ENCODE results near the gene OR5AN1. TPM values are rescaled to one million over a fixed set of nuclear protein-coding genes. Genes with fewer than 3 reads are reported as not detected.

OR5AN1 gene
- total and polyA plus RNA-seq, 5 donors, result not detected

GRCh38 chr11:59380263-59381059 is 21.8 kb downstream of the OR5AN1 start:
- H3K4me1 ChIP-seq (ENCODE audit: control insufficient read depth, insufficient read depth, low read length), result no peaks in the 10 kb centered on the region
- intact Hi-C loops (cut with DNase I), result no loop called here
- ATAC-seq, result no peak

GRCh38 chr11:59394186-59394585 is 35.5 kb downstream of the OR5AN1 start:
- Histone ChIP-seq H3K4me1 (ENCODE audit: control insufficient read depth, insufficient read depth, low read length) (no peaks in the 10 kb centered on the region), H3K27ac (ENCODE audit: low read length) (no peak overlapping the region), H3K4me3 (ENCODE audit: low read length) (no peak overlapping the region), H3K27me3 (ENCODE audit: control insufficient read depth, insufficient read depth) (no peaks in the 10 kb centered on the region), H3K9me3 (ENCODE audit: control insufficient read depth, low read length) (no peaks in the 10 kb centered on the region)
- no peak for DNase-seq
- intact Hi-C loops (cut with DNase I), result no loop called here
- ATAC-seq, result no peak

More at GRCh38 chr11:59380263-59381059, 21.8 kb downstream of the OR5AN1 start:
- Histone ChIP-seq H3K4me3 (ENCODE audit: low read length) (no peak overlapping the region), H3K9me3 (ENCODE audit: control insufficient read depth, low read length) (no peaks in the 10 kb centered on the region), H3K27ac (ENCODE audit: low read length) (no peak overlapping the region), H3K27me3 (ENCODE audit: control insufficient read depth, insufficient read depth) (no peaks in the 10 kb centered on the region)
- 47% methylated on average over 2 of the region's 2 CpGs for WGBS
- no peak for DNase-seq

- Histone ChIP-seq H3K4me3 (ENCODE audit: low read length) (no peak overlapping the region), H3K27me3 (ENCODE audit: control insufficient read depth, insufficient read depth) (no peaks in the 10 kb centered on the region), H3K4me1 (ENCODE audit: control insufficient read depth, insufficient read depth, low read length) (no peaks in the 10 kb centered on the region), H3K9me3 (ENCODE audit: control insufficient read depth, low read length) (no peaks in the 10 kb centered on the region), H3K27ac (ENCODE audit: low read length) (no peak overlapping the region)
- DNase-seq (no peak), ATAC-seq (no peak)
- intact Hi-C loops (cut with DNase I), result no loop called here
- 74% methylated on average over 3 of the region's 3 CpGs for WGBS
Measured at GRCh38 chr11:59400461-59401261, 42.0 kb downstream of the OR5AN1 start.

GRCh38 chr11:59401262-59401552 is 42.5 kb downstream of the OR5AN1 start:
- intact Hi-C loops (cut with DNase I), result no loop called here
- no peak overlapping the region for H3K27ac ChIP-seq (ENCODE audit: low read length)

GRCh38 chr11:59403546-59403945 is 44.9 kb downstream of the OR5AN1 start:
- Histone ChIP-seq H3K9me3 (ENCODE audit: control insufficient read depth, low read length) (no peaks in the 10 kb centered on the region), H3K4me1 (ENCODE audit: control insufficient read depth, insufficient read depth, low read length) (no peaks in the 10 kb centered on the region), H3K4me3 (ENCODE audit: low read length) (no peak overlapping the region), H3K27me3 (ENCODE audit: control insufficient read depth, insufficient read depth) (no peaks in the 10 kb centered on the region), H3K27ac (ENCODE audit: low read length) (no peak overlapping the region)
- ATAC-seq, result no peak
- no peak for DNase-seq
- intact Hi-C loops (cut with DNase I), result no loop called here

More at GRCh38 chr11:59401262-59401552, 42.5 kb downstream of the OR5AN1 start:
- Histone ChIP-seq H3K27me3 (ENCODE audit: control insufficient read depth, insufficient read depth) (no peaks in the 10 kb centered on the region), H3K4me3 (ENCODE audit: low read length) (no peak overlapping the region), H3K4me1 (ENCODE audit: control insufficient read depth, insufficient read depth, low read length) (no peaks in the 10 kb centered on the region), H3K9me3 (ENCODE audit: control insufficient read depth, low read length) (no peaks in the 10 kb centered on the region)
- ATAC-seq (no peak), DNase-seq (no peak)
- WGBS, result 34% methylated on average over 2 of the region's 2 CpGs

GRCh38 chr11:59413646-59414045 is 55.0 kb downstream of the OR5AN1 start:
- no peak for ATAC-seq
- no peak for DNase-seq
- H3K27me3 ChIP-seq (ENCODE audit: control insufficient read depth, insufficient read depth), result no peaks in the 10 kb centered on the region
- no peaks in the 10 kb centered on the region for H3K4me1 ChIP-seq (ENCODE audit: control insufficient read depth, insufficient read depth, low read length)
- no peaks in the 10 kb centered on the region for H3K9me3 ChIP-seq (ENCODE audit: control insufficient read depth, low read length)
- intact Hi-C loops (cut with DNase I), result no loop called here
- 64% methylated on average over 2 of the region's 2 CpGs for WGBS
- H3K4me3 ChIP-seq (ENCODE audit: low read length), result no peak overlapping the region
- H3K27ac ChIP-seq (ENCODE audit: low read length), result no peak overlapping the region

- Histone ChIP-seq H3K27ac (ENCODE audit: low read length) (no peak overlapping the region), H3K9me3 (ENCODE audit: control insufficient read depth, low read length) (no peaks in the 10 kb centered on the region), H3K27me3 (ENCODE audit: control insufficient read depth, insufficient read depth) (no peaks in the 10 kb centered on the region), H3K4me1 (ENCODE audit: control insufficient read depth, insufficient read depth, low read length) (no peaks in the 10 kb centered on the region), H3K4me3 (ENCODE audit: low read length) (no peak overlapping the region)
- no peak for DNase-seq
- no peak for ATAC-seq
- WGBS, result 71% methylated on average over 1 of the region's 1 CpG
- intact Hi-C loops (cut with DNase I), result no loop called here
Measured at GRCh38 chr11:59415111-59415510, 56.4 kb downstream of the OR5AN1 start.

- no peak overlapping the region for H3K4me3 ChIP-seq (ENCODE audit: low read length)
- no peak for DNase-seq
- no peak for ATAC-seq
- intact Hi-C loops (cut with DNase I), result no loop called here
- WGBS, result 88% methylated on average over 5 of the region's 5 CpGs
- H3K4me1 ChIP-seq (ENCODE audit: control insufficient read depth, insufficient read depth, low read length), result no peaks in the 10 kb centered on the region
- no peak overlapping the region for H3K27ac ChIP-seq (ENCODE audit: low read length)
- no peaks in the 10 kb centered on the region for H3K9me3 ChIP-seq (ENCODE audit: control insufficient read depth, low read length)
- no peaks in the 10 kb centered on the region for H3K27me3 ChIP-seq (ENCODE audit: control insufficient read depth, insufficient read depth)
Measured at GRCh38 chr11:59416613-59417012, 57.9 kb downstream of the OR5AN1 start.

GRCh38 chr11:59417023-59417422 is 58.3 kb downstream of the OR5AN1 start:
- 69% methylated on average over 5 of the region's 5 CpGs for WGBS
- ATAC-seq, result no peak
- Histone ChIP-seq H3K4me1 (ENCODE audit: control insufficient read depth, insufficient read depth, low read length) (no peaks in the 10 kb centered on the region), H3K4me3 (ENCODE audit: low read length) (no peak overlapping the region), H3K27me3 (ENCODE audit: control insufficient read depth, insufficient read depth) (no peaks in the 10 kb centered on the region), H3K9me3 (ENCODE audit: control insufficient read depth, low read length) (no peaks in the 10 kb centered on the region), H3K27ac (ENCODE audit: low read length) (no peak overlapping the region)
- intact Hi-C loops (cut with DNase I), result no loop called here
- no peak for DNase-seq

- Histone ChIP-seq H3K4me1 (ENCODE audit: control insufficient read depth, insufficient read depth, low read length) (no peaks in the 10 kb centered on the region), H3K27ac (ENCODE audit: low read length) (no peak overlapping the region)
- WGBS, result 75% methylated on average over 2 of the region's 2 CpGs
Measured at GRCh38 chr11:59418156-59418555, 59.5 kb downstream of the OR5AN1 start.

More at GRCh38 chr11:59418156-59418555, 59.5 kb downstream of the OR5AN1 start:
- H3K27me3 ChIP-seq (ENCODE audit: control insufficient read depth, insufficient read depth), result no peaks in the 10 kb centered on the region
- DNase-seq, result no peak
- H3K4me3 ChIP-seq (ENCODE audit: low read length), result no peak overlapping the region
- intact Hi-C loops (cut with DNase I), result no loop called here
- H3K9me3 ChIP-seq (ENCODE audit: control insufficient read depth, low read length), result no peaks in the 10 kb centered on the region
- ATAC-seq, result no peak
